CD4-positive, alpha-beta T cell (primary cell): ENCODE results near the gene STK11. TPM values are rescaled to one million over a fixed set of nuclear protein-coding genes. Genes with fewer than 3 reads are reported as not detected.

Experiments
- ATAC-seq: fragments of 200-7000 bp; cut with Tn5 transposase; one replicate; pipeline ENCODE4 v1.10.0; 2022; ENCODE audit warnings: mild to moderate bottlenecking; ENCODE audit not compliant: poor library complexity
- CTCF ChIA-PET: fragments of 350-600 bp; sonication (Branson Sonifier 250); formaldehyde crosslinking; loops from one replicate; lab custom pipeline; 2021; ENCODE audit warnings: antibody characterized with exemption, inconsistent platforms; lab: Charles Lee
- POLR2A ChIA-PET: fragments of 350-600 bp; sonication (Branson Sonifier 250); formaldehyde crosslinking; loops from one replicate; lab custom pipeline; 2021; ENCODE audit warnings: antibody characterized with exemption, inconsistent platforms; lab: Charles Lee
- DNase-seq, 14 experiments: peaks; one replicate each; pipeline ENCODE4 v3.0.0-alpha.2; 2013 to 2020; ENCODE audit warnings: mixed read lengths in 2 of 14
- H3K27ac ChIP-seq, 2 donors: one replicate each; pipeline versions ENCODE4 v1.5.1 to v1.7.0; 2013; ENCODE audit warnings: low read length in 2 of 2, low read depth in 1 of 2, mild to moderate bottlenecking in 1 of 2
- H3K27me3 ChIP-seq, 2 experiments: 1 replicate in 1 of 2; 2 replicates in 1 of 2; pipeline versions ENCODE4 v1.6.1 to v1.7.0; 2013; ENCODE audit warnings: low read length in 2 of 2, control low read depth in 1 of 2, mild to moderate bottlenecking in 1 of 2, moderate library complexity in 1 of 2; ENCODE audit not compliant: insufficient read depth in 2 of 2, control insufficient read depth in 1 of 2
- H3K36me3 ChIP-seq: one replicate; pipeline ENCODE4 v1.6.1; 2013; ENCODE audit warnings: low read length, control low read depth; ENCODE audit not compliant: insufficient read depth
- H3K4me1 ChIP-seq: one replicate; pipeline ENCODE4 v1.6.1; 2013; ENCODE audit warnings: low read length, control low read depth; ENCODE audit not compliant: insufficient read depth
- H3K4me3 ChIP-seq: one replicate; pipeline ENCODE4 v1.5.1; 2013; ENCODE audit warnings: mild to moderate bottlenecking, low read length, moderate library complexity
- H3K9me3 ChIP-seq, 2 experiments: 1 replicate in 1 of 2; 2 replicates in 1 of 2; pipeline versions ENCODE4 v1.6.1 to v1.7.0; 2013; ENCODE audit warnings: low read length in 2 of 2, mild to moderate bottlenecking in 2 of 2, control low read depth in 1 of 2, moderate library complexity in 1 of 2; ENCODE audit not compliant: control insufficient read depth in 1 of 2, insufficient read depth in 1 of 2
- H3K27ac Mint-ChIP-seq: one replicate; pipeline ENCODE4 v1.8.0; 2020; ENCODE audit warnings: mixed read lengths
- H3K27me3 Mint-ChIP-seq: one replicate; pipeline ENCODE4 v1.8.0; 2021; ENCODE audit warnings: mixed read lengths
- H3K36me3 Mint-ChIP-seq: one replicate; pipeline ENCODE4 v1.8.0; 2021; ENCODE audit warnings: low read depth, mixed read lengths
- H3K4me1 Mint-ChIP-seq: one replicate; pipeline ENCODE4 v1.8.0; 2021; ENCODE audit warnings: low read depth, mixed read lengths
- H3K4me3 Mint-ChIP-seq: one replicate; pipeline ENCODE4 v1.8.0; 2020; ENCODE audit warnings: mild to moderate bottlenecking, mixed read lengths
- H3K9me3 Mint-ChIP-seq: one replicate; pipeline ENCODE4 v1.8.0; 2020; ENCODE audit warnings: mixed read lengths
- intact Hi-C, 2 experiments: fragments of 100-400 bp; cut with DNase I in 1 of 2; cut with micrococcal nuclease in 1 of 2; formaldehyde crosslinking; loops; one replicate each; pipeline versions ENCODE4 v1.15.1 to v1.9.0; 2023 to 2025; cut with DNase I, micrococcal nuclease
- total RNA-seq, 174 experiments: library from RNA in 2 of 174; stranded (reverse) in 2 of 174; gene quantifications; one replicate each; pipeline ENCODE4 v1.2.3 and lab custom pipeline; 2021 to 2026
- TF ChIP-seq, protein P1 (sequence below): fragments of 200-600 bp; IDR thresholded peaks from one replicate; pipeline ENCODE4 v1.8.0; 2022; ENCODE audit warnings: antibody characterized with exemption, mild to moderate bottlenecking

The STK11 gene
- total RNA-seq, 2 experiments from 2014 or later, result 49.7 to 53.0 TPM

DNA sequence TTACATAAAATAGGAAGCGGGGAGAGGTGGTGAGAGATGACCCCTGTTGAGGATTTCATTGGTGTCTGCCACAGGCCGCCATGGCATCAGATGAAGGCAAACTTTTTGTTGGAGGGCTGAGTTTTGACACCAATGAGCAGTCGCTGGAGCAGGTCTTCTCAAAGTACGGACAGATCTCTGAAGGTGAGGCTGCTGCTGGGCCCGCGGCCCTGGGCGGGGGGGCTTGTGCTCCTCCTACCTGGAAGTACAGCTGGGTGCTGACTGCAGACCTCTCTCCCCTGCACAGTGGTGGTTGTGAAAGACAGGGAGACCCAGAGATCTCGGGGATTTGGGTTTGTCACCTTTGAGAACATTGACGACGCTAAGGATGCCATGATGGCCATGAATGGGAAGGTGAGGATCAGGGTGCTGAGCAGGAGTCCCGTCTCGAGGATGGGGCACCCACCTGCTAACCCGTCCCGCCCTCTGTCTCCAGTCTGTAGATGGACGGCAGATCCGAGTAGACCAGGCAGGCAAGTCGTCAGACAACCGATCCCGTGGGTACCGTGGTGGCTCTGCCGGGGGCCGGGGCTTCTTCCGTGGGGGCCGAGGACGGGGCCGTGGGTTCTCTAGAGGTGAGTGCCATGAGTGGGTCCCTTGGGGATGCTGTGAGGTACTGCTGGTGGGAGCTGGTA, 65.4 kb downstream of the STK11 start:
- H3K4me1 ChIP-seq, result peaks cover 87% of the 10 kb centered on the region
- H3K27ac Mint-ChIP-seq, result peak overlapping the region; percentile 82
- intact Hi-C loops, result loop anchor here (10.0 kb wide), 2 partner anchors 134 to 204 kb away; partner anchors contain the start of genes C19orf25 (in 1 of the 2), DAZAP1 (in 1 of the 2) and GAMT (in 1 of the 2)
- ChIA-PET POLR2A (interaction anchor here (1.3 to 1.9 kb wide), 3 partner anchors 18 to 243 kb away, joined by 3 to 6 read pairs (median 3); no protein-coding TSS in a partner anchor), CTCF (interaction anchor here (1.4 to 4.3 kb wide), 2 partner anchors 22 to 27 kb away, joined by 3 to 26 read pairs; no protein-coding TSS in a partner anchor)
- ATAC-seq (no peak), DNase-seq (peak in 2 of 14 experiments; percentile 33 to 56)
- peaks cover 63% of the 10 kb centered on the region for H3K36me3 Mint-ChIP-seq
- no peaks in the 10 kb centered on the region for H3K9me3 ChIP-seq
- H3K4me3 Mint-ChIP-seq, result peak overlapping the region; percentile 94
- TF ChIP-seq, protein P1, sequence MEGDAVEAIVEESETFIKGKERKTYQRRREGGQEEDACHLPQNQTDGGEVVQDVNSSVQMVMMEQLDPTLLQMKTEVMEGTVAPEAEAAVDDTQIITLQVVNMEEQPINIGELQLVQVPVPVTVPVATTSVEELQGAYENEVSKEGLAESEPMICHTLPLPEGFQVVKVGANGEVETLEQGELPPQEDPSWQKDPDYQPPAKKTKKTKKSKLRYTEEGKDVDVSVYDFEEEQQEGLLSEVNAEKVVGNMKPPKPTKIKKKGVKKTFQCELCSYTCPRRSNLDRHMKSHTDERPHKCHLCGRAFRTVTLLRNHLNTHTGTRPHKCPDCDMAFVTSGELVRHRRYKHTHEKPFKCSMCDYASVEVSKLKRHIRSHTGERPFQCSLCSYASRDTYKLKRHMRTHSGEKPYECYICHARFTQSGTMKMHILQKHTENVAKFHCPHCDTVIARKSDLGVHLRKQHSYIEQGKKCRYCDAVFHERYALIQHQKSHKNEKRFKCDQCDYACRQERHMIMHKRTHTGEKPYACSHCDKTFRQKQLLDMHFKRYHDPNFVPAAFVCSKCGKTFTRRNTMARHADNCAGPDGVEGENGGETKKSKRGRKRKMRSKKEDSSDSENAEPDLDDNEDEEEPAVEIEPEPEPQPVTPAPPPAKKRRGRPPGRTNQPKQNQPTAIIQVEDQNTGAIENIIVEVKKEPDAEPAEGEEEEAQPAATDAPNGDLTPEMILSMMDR, result no peak
- H3K9me3 Mint-ChIP-seq, result no peaks in the 10 kb centered on the region
- H3K27ac ChIP-seq, result peak overlapping the region; percentile 15 to 18
- no peaks in the 10 kb centered on the region for H3K27me3 Mint-ChIP-seq
- peak overlapping the region; percentile 99 for H3K4me3 ChIP-seq
- no peaks in the 10 kb centered on the region for H3K27me3 ChIP-seq
- H3K36me3 ChIP-seq, result peaks cover 55% of the 10 kb centered on the region
- peaks cover 63% of the 10 kb centered on the region for H3K4me1 Mint-ChIP-seq

DNA sequence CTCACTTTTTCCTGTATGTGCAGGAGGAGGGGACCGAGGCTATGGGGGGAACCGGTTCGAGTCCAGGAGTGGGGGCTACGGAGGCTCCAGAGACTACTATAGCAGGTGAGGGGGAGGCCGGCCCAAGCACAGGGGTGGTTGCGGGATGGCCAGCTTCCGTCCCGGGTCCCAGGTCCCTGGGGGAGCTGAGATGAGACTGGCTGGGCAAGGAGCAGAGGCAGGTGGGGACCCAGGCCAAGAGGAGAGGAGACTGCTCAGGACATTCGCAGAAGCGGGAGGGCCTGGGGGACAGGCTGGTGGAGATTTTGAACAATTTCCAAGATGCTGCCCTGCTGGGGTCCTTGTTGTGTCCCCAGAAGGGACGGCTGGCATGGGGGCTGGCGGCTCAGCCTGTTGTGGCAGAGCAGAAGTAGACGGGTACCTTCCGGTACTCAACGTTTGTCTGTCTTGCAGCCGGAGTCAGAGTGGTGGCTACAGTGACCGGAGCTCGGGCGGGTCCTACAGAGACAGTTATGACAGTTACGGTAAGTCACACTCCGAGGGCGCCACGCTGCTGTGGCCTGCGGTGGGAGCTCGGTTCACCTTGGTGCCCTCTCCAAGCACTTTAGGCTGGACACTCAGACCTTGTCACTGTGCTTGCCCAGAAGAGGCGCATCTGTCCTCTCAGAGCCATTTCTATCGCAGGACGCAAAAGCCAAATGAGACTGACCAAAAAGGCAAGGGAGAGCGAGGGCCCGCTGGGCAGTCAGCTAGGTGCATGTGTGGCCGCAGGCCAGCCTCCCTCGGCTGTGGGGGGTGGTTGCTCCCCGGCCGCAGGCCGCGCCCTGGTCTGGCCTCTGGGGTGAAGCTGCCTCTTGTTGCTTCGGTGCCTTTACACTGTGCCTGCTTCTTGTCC, 66.2 kb downstream of the STK11 start:
- CTCF ChIA-PET, result interaction anchor here (1.4 to 4.3 kb wide), 2 partner anchors 23 to 28 kb away, joined by 3 to 26 read pairs; no protein-coding TSS in a partner anchor
- peak in 2 of 14 experiments; percentile 21 to 54 for DNase-seq
- H3K4me1 ChIP-seq, result peaks cover 88% of the 10 kb centered on the region
- peak overlapping the region; percentile 15 to 18 for H3K27ac ChIP-seq
- TF ChIP-seq, protein P1, result no peak
- Mint-ChIP-seq H3K36me3 (peaks cover 68% of the 10 kb centered on the region), H3K27me3 (no peaks in the 10 kb centered on the region), H3K9me3 (no peaks in the 10 kb centered on the region), H3K27ac (peak overlapping the region; percentile 82), H3K4me3 (peak overlapping the region; percentile 94), H3K4me1 (peaks cover 68% of the 10 kb centered on the region)
- H3K27me3 ChIP-seq, result no peaks in the 10 kb centered on the region
- H3K4me3 ChIP-seq, result peak overlapping the region; percentile 99
- no peaks in the 10 kb centered on the region for H3K9me3 ChIP-seq
- ATAC-seq, result no peak
- H3K36me3 ChIP-seq, result peaks cover 55% of the 10 kb centered on the region
- intact Hi-C loops, result loop anchor here (10.0 kb wide), 2 partner anchors 133 to 203 kb away; partner anchors contain the start of genes C19orf25 (in 1 of the 2), DAZAP1 (in 1 of the 2) and GAMT (in 1 of the 2)
- POLR2A ChIA-PET, result interaction anchor here (1.3 to 1.9 kb wide), 3 partner anchors 19 to 243 kb away, joined by 3 to 6 read pairs (median 3); no protein-coding TSS in a partner anchor
